GM10847 (cell line): Measurements from ENCODE around the gene CUX1.

Source experiments
- POLR2A ChIP-seq: IDR thresholded peaks from 2 replicates; pipeline ENCODE4 v1.6.1; 2011; ENCODE audit not compliant: insufficient read length; ENCODE audit errors: extremely low read depth

Gene CUX1

GRCh38 chr7:102005933-102006480 is 188.6 kb downstream of the CUX1 start:
- no peak for TF ChIP-seq POLR2A

- no peak for TF ChIP-seq POLR2A
These were observed 189.3 kb downstream of the CUX1 start for GRCh38 chr7:102006695-102007094.

GRCh38 chr7:102008535-102009262 is 191.3 kb downstream of the CUX1 start:
- TF ChIP-seq POLR2A: no peak

GRCh38 chr7:102009628-102010027 is 192.2 kb downstream of the CUX1 start:
- TF ChIP-seq POLR2A: no peak

GRCh38 chr7:102012941-102013461 is 195.6 kb downstream of the CUX1 start:
- no peak for TF ChIP-seq POLR2A

- TF ChIP-seq POLR2A: no peak
These were observed 201.4 kb downstream of the CUX1 start for GRCh38 chr7:102018876-102019275.

- TF ChIP-seq POLR2A: no peak
These were observed 202.0 kb downstream of the CUX1 start for GRCh38 chr7:102019461-102019860.

GRCh38 chr7:102021841-102022618 is 204.6 kb downstream of the CUX1 start:
- TF ChIP-seq POLR2A: no peak

- TF ChIP-seq POLR2A: no peak
These were observed 206.8 kb downstream of the CUX1 start for GRCh38 chr7:102024005-102024768.

GRCh38 chr7:102024769-102025391 is 207.5 kb downstream of the CUX1 start:
- no peak for TF ChIP-seq POLR2A

GRCh38 chr7:102028206-102028826 is 210.9 kb downstream of the CUX1 start:
- no peak for TF ChIP-seq POLR2A

- TF ChIP-seq POLR2A: no peak
These were observed 212.2 kb downstream of the CUX1 start for GRCh38 chr7:102029616-102030015.

- TF ChIP-seq POLR2A: no peak
These were observed 213.3 kb downstream of the CUX1 start for GRCh38 chr7:102030696-102031095.

- no peak for TF ChIP-seq POLR2A
These were observed 219.5 kb downstream of the CUX1 start for GRCh38 chr7:102036958-102037357.
